ENCODE results near the gene BEGAIN.
A peak's percentile ranks its signal among the peaks of the same experiment; 100 is the strongest.

The BEGAIN gene

GRCh38 chr14:100534528-100535286 is 52.5 kb downstream of the BEGAIN start:
- peak overlapping the region; percentile 78 for H3K27ac ChIP-seq
- peak overlapping the region; percentile 81 for H3K4me2 ChIP-seq
- peak overlapping the region; percentile 55 for H3K9ac ChIP-seq
- no peaks in the 10 kb centered on the region for H3K27me3 ChIP-seq
- no peaks in the 10 kb centered on the region for H3K9me3 ChIP-seq
- no peaks in the 10 kb centered on the region for H3K36me3 ChIP-seq
- H3K4me1 ChIP-seq, result peaks cover 69% of the 10 kb centered on the region
- no peak for TF ChIP-seq Cebpa-rat (IDR thresholded peaks at IDR 0.05)
- H4K20me1 ChIP-seq, result no peaks in the 10 kb centered on the region
- H3K4me3 ChIP-seq, result peak overlapping the region; percentile 5; the same call in 1 of the 2 replicates

GRCh38 chr14:100533656-100534485 is 53.3 kb downstream of the BEGAIN start:
- no peaks in the 10 kb centered on the region for H3K9me3 ChIP-seq
- H3K4me2 ChIP-seq, result peak overlapping the region; percentile 81
- TF ChIP-seq Cebpa-rat (IDR thresholded peaks at IDR 0.05), result no peak
- peak overlapping the region; percentile 55 for H3K9ac ChIP-seq
- no peaks in the 10 kb centered on the region for H3K36me3 ChIP-seq
- H3K27me3 ChIP-seq, result no peaks in the 10 kb centered on the region
- H3K4me3 ChIP-seq, result peak overlapping the region; percentile 5; the same call in 1 of the 2 replicates
- H4K20me1 ChIP-seq, result no peaks in the 10 kb centered on the region
- H3K27ac ChIP-seq, result peak overlapping the region; percentile 78
- H3K4me1 ChIP-seq, result peaks cover 77% of the 10 kb centered on the region

GRCh38 chr14:100532906-100533655 is 54.1 kb downstream of the BEGAIN start:
- H3K9me3 ChIP-seq, result no peaks in the 10 kb centered on the region
- H3K36me3 ChIP-seq, result no peaks in the 10 kb centered on the region
- H3K4me1 ChIP-seq, result peaks cover 78% of the 10 kb centered on the region
- no peaks in the 10 kb centered on the region for H4K20me1 ChIP-seq
- H3K27ac ChIP-seq, result peak overlapping the region; percentile 78
- peak overlapping the region; percentile 81 for H3K4me2 ChIP-seq
- H3K27me3 ChIP-seq, result no peaks in the 10 kb centered on the region
- H3K9ac ChIP-seq, result peak overlapping the region; percentile 55; the same call in 1 of the 2 replicates
- H3K4me3 ChIP-seq, result no peak overlapping the region
- peak; percentile 73 for TF ChIP-seq Cebpa-rat (IDR thresholded peaks at IDR 0.05)

DNA sequence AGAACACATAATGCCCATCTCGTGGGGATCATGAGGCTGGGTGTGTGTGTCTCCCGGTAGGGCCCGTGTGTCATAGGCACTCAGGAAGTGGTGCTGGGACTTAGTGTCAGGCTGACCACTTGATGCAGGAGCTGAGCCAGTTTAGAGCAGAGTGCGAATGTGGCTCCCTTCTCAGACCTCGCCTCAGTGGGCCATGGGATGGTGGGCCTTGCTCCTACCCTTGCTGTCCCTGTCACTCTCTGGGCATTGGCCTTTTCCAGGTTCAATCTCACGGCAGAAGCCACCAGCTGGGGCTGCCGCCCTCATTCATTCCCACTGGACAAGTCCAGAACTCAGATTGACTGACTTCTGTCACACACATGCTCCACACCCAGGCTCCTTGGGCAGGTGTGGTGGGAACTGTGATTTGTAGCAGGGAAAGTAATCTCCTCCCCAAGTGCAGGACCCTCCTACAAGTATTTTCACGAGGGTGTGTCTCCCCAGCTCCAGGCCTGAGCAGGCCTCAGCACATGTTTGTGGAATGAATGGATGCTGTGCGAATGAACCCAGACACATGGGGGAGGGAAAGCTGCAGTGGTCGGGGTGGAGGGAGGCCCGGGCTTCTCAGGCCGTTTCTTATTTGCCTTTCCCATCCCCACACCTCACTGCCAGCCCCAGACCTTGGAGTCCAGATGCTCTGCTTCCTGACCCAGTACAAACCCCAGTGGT is 54.9 kb downstream of the BEGAIN start:
- Histone ChIP-seq H3K4me2 (peak overlapping the region; percentile 81), H3K36me3 (peaks cover 4% of the 10 kb centered on the region; the same call in 1 of the 2 replicates), H4K20me1 (no peaks in the 10 kb centered on the region), H3K27me3 (no peaks in the 10 kb centered on the region), H3K4me1 (peaks cover 75% of the 10 kb centered on the region), H3K27ac (peak overlapping the region; percentile 78), H3K4me3 (no peak overlapping the region), H3K9me3 (no peaks in the 10 kb centered on the region), H3K9ac (peak overlapping the region; percentile 28; the same call in 1 of the 2 replicates)
- no peak for TF ChIP-seq Cebpa-rat (IDR thresholded peaks at IDR 0.05)

DNA sequence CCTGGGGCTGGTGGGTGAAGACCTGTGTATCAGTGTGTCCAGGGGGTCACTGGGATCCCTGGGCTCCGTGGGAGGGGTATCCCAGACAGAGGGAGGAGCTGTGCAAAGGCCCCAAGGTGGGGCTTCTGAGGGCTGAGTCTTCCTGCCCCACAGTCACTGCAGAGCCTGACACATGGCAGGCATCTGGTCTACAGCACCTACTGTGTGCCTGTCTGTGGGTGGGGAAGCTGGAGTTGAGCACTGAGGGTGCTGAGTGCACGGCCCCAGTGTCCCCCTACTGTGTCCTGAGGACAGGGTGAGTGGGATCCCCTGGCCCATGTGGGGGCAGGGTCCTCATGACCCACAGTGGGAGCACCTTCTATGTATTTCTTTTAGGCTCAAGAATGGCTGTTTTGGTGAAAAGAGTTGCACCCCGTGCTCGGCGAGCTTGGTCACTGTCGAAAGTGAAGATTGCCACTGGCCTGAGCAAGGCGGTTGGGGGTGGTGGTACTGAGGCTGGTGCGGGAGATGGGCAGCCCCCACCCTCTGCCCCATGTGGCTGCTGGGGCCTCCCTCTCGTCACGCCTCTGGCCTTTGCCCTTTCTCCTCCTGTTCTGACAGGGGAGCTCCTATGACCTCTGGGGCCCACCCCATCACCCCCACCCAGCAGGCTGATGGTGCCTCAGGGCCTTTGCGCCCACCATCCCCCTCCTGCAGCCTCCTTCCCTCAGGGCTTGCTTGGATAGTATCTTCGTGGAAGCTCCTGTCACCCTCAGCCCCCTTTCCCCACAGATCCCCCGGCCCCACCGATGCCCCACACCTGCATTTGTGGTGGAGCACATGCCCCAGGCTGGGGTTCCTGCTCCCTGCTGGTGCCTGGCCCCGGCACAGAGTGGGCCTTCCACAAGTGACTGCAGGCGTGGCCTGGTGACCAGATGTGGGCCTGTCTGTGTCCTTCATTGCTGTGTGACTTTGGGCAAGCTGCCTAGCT is 55.8 kb downstream of the BEGAIN start:
- peak overlapping the region; percentile 78 for H3K27ac ChIP-seq

GRCh38 chr14:100530270-100531072 is 56.7 kb downstream of the BEGAIN start:
- Histone ChIP-seq H3K36me3 (peaks cover 14% of the 10 kb centered on the region), H3K27me3 (peaks cover 4% of the 10 kb centered on the region; the same call in 1 of the 2 replicates), H3K9ac (no peak overlapping the region), H3K4me1 (peaks cover 56% of the 10 kb centered on the region), H3K4me3 (no peak overlapping the region), H3K27ac (peak overlapping the region; percentile 46; the same call in 1 of the 2 replicates), H4K20me1 (no peaks in the 10 kb centered on the region), H3K4me2 (no peak overlapping the region), H3K9me3 (no peaks in the 10 kb centered on the region)
- no peak for TF ChIP-seq Cebpa-rat (IDR thresholded peaks at IDR 0.05)

More for the DNA sequence above, 55.8 kb downstream of the BEGAIN start:
- H3K4me3 ChIP-seq, result no peak overlapping the region
- TF ChIP-seq Cebpa-rat (IDR thresholded peaks at IDR 0.05), result no peak
- peak overlapping the region; percentile 81 for H3K4me2 ChIP-seq
- H3K9ac ChIP-seq, result peak overlapping the region; percentile 28; the same call in 1 of the 2 replicates
- no peaks in the 10 kb centered on the region for H3K9me3 ChIP-seq
- peaks cover 12% of the 10 kb centered on the region for H3K36me3 ChIP-seq
- no peaks in the 10 kb centered on the region for H4K20me1 ChIP-seq
- H3K4me1 ChIP-seq, result peaks cover 66% of the 10 kb centered on the region
- peaks cover 4% of the 10 kb centered on the region; the same call in 1 of the 2 replicates for H3K27me3 ChIP-seq

DNA sequence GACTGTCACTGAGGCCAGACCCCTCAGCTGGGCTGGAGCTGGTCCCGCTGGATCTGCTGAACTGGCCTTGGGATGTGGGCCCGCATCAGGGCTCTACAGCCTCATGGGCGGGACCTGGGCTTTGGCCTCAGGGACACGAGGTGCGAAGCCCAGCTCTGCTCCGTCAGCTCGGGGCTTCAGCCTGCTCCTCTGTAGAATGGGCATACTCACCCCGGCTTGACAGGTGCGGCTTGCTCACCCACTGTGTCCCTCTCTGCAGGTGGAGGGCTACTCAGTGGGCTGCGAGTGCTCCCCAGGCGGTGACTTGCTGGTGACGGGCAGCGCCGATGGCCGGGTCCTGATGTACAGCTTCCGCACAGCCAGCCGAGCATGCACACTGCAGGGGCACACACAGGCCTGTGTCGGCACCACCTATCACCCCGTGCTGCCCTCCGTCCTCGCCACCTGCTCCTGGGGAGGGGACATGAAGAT is 57.6 kb downstream of the BEGAIN start:
- H3K27me3 ChIP-seq, result peaks cover 4% of the 10 kb centered on the region; the same call in 1 of the 2 replicates
- H3K36me3 ChIP-seq, result peaks cover 14% of the 10 kb centered on the region
- no peak overlapping the region for H3K27ac ChIP-seq
- H3K4me1 ChIP-seq, result peaks cover 48% of the 10 kb centered on the region
- H3K4me3 ChIP-seq, result no peak overlapping the region
- H4K20me1 ChIP-seq, result no peaks in the 10 kb centered on the region
- no peak for TF ChIP-seq Cebpa-rat (IDR thresholded peaks at IDR 0.05)
- no peak overlapping the region for H3K9ac ChIP-seq
- no peaks in the 10 kb centered on the region for H3K9me3 ChIP-seq
- H3K4me2 ChIP-seq, result no peak overlapping the region

All from BLaER1 (cell line).